HepG2 (cell line): ENCODE results near the gene SCAI. TPM values are rescaled to one million over a fixed set of nuclear protein-coding genes. Genes with fewer than 3 reads are reported as not detected.

ENCODE experiments used
- ATAC-seq: fragments of 200-7000 bp; cut with Tn5 transposase; 3 replicates; pipeline ENCODE4 v1.9.1; 2020; ENCODE audit warnings: mild to moderate bottlenecking, moderate library complexity
- BruUV-seq: library from RNA; stranded (reverse); fragments of 400-500 nt; replicated peaks from 2 replicates; lab custom pipeline; 2021; lab: Mats Ljungman, UMichigan
- CTCF ChIA-PET: fragments of 300-600 bp; formaldehyde crosslinking; extraction: SDS; loops from one replicate; lab custom pipeline; 2021; ENCODE audit warnings: low total read pairs, inconsistent platforms, low intra/inter-chr PET ratio; lab: Yijun Ruan, JAX
- POLR2A ChIA-PET: fragments of 350-600 bp; sonication (Branson Sonifier 250); formaldehyde crosslinking; loops from one replicate; lab custom pipeline; 2020; ENCODE audit warnings: antibody characterized with exemption, inconsistent platforms; lab: Yijun Ruan, JAX
- DNase-seq: peaks from one replicate; pipeline ENCODE4 v3.0.0-alpha.2; 2015; ENCODE audit warnings: low spot score
- FAIRE-seq: peaks from 3 replicates; lab custom pipeline; 2011; peaks lifted over from hg19 to GRCh38; lab: Jason Lieb, UNC
- H2AFZ ChIP-seq: one replicate; pipeline ENCODE4 v1.6.1; 2011; ENCODE audit warnings: low read length, inconsistent platforms
- H3K27ac ChIP-seq: fragments of 300-600 bp; 3 replicates; pipeline ENCODE4 v1.8.0; 2011; ENCODE audit warnings: mixed run types, mild to moderate bottlenecking, mixed read lengths, low read length, inconsistent platforms; ENCODE audit not compliant: insufficient read depth; ENCODE audit errors: extremely low read length
- H3K27me3 ChIP-seq, 2 experiments: fragments of 200-600 bp in 1 of 2; 2 replicates in 1 of 2; 3 replicates in 1 of 2; pipeline versions ENCODE4 v1.6.0 to v1.8.0; 2011; ENCODE audit warnings: low read length in 2 of 2, mild to moderate bottlenecking in 2 of 2, moderate library complexity in 2 of 2, inconsistent platforms in 1 of 2; ENCODE audit not compliant: insufficient read depth in 2 of 2, control insufficient read depth in 1 of 2
- H3K36me3 ChIP-seq, 2 experiments: fragments of 200-600 bp in 1 of 2; replicated peaks in 1 of 2; 2 replicates in 1 of 2; 3 replicates in 1 of 2; pipeline versions ENCODE4 v1.5.1 to v1.8.0; 2011; ENCODE audit warnings: low read length in 2 of 2, inconsistent platforms in 1 of 2; ENCODE audit not compliant: insufficient read depth in 2 of 2, control insufficient read depth in 1 of 2
- H3K4me1 ChIP-seq: 2 replicates; pipeline ENCODE4 v1.5.1; 2012; ENCODE audit warnings: low read length, inconsistent platforms; ENCODE audit not compliant: insufficient read depth
- H3K4me2 ChIP-seq: 2 replicates; pipeline ENCODE4 v1.6.0; 2011; ENCODE audit warnings: low read depth, low read length, inconsistent platforms
- H3K4me3 ChIP-seq, 3 experiments: fragments of 200-600 bp in 1 of 3; sonication (generic), shearing (Covaris generic) in 1 of 3; replicated peaks in 1 of 3; 2 replicates each; pipeline ENCODE4 v1.5.1; 2011 to 2016; ENCODE audit warnings: low read length in 3 of 3, inconsistent platforms in 2 of 3, low read depth in 2 of 3, mild to moderate bottlenecking in 2 of 3, control low read depth in 1 of 3, mixed read lengths in 1 of 3; ENCODE audit not compliant: insufficient read depth in 1 of 3
- H3K79me2 ChIP-seq: one replicate; pipeline ENCODE4 v1.6.1; 2011; ENCODE audit warnings: low read length, inconsistent platforms; ENCODE audit not compliant: insufficient read depth
- H3K9ac ChIP-seq: 2 replicates; pipeline ENCODE4 v1.6.0; 2011; ENCODE audit warnings: mild to moderate bottlenecking, low read depth, low read length, inconsistent platforms; ENCODE audit not compliant: insufficient read depth
- H3K9me3 ChIP-seq: 2 replicates; pipeline ENCODE4 v1.5.1; 2012; ENCODE audit warnings: mild to moderate bottlenecking, low read length
- H4K20me1 ChIP-seq: 2 replicates; pipeline ENCODE4 v1.6.0; 2011; ENCODE audit warnings: inconsistent platforms, mild to moderate bottlenecking, low read length, moderate library complexity; ENCODE audit not compliant: insufficient read depth
- CHD4 ChIP-seq: fragments of 200-600 bp; sonication (generic); IDR thresholded peaks from 2 replicates; pipeline ENCODE4 v1.7.0; 2017; ENCODE audit warnings: mild to moderate bottlenecking, low read length, borderline replicate concordance
- GATA4 ChIP-seq: sonication (generic); IDR thresholded peaks from 2 replicates; pipeline ENCODE4 v1.6.1; 2016; ENCODE audit warnings: antibody characterized with exemption, low read depth, borderline replicate concordance
- HDAC2 ChIP-seq: sonication (generic); formaldehyde crosslinking; IDR thresholded peaks from 2 replicates; pipeline ENCODE4 v1.4.0; 2020; ENCODE audit warnings: missing genetic modification reagents
- MED8 ChIP-seq: sonication (generic); formaldehyde crosslinking; IDR thresholded peaks from 2 replicates; pipeline ENCODE4 v1.8.1; 2023; ENCODE audit warnings: mild to moderate bottlenecking, missing genetic modification reagents; ENCODE audit not compliant: insufficient replicate concordance
- MEIS2 ChIP-seq: sonication (generic); formaldehyde crosslinking; IDR thresholded peaks from 2 replicates; pipeline ENCODE4 v1.9.0; 2021; ENCODE audit warnings: mild to moderate bottlenecking, missing genetic modification reagents
- MIER3 ChIP-seq: IDR thresholded peaks from 2 replicates; pipeline ENCODE4 v1.6.1; 2016; ENCODE audit warnings: missing compliant biosample characterization, borderline replicate concordance
- RBM22 ChIP-seq: fragments of 200-400 bp; formaldehyde crosslinking; optimal IDR thresholded peaks from 2 replicates; pipeline ENCODE3; 2017; ENCODE audit warnings: mild to moderate bottlenecking, low read length, moderate library complexity
- ZFP36L1 ChIP-seq: sonication (generic); formaldehyde crosslinking; IDR thresholded peaks from 2 replicates; pipeline ENCODE4 v1.8.0; 2022; ENCODE audit warnings: mild to moderate bottlenecking, missing genetic modification reagents, moderate library complexity
- ZNF446 ChIP-seq: sonication (generic); formaldehyde crosslinking; IDR thresholded peaks from 2 replicates; pipeline ENCODE4 v1.5.0; 2020; ENCODE audit warnings: mild to moderate bottlenecking, missing genetic modification reagents
- WGBS: methylation state at CpG from one replicate; pipeline ENCODE4 v1.1.6; 2017; ENCODE audit warnings: low lambda C conversion rate; 5-methylcytosine and 5-hydroxymethylcytosine counted together
- in situ Hi-C: cut with HindIII; loops from 2 replicates; pipeline ENCODE4 v1.10.0; 2017; ENCODE audit warnings: low pct_unique_long_range_greater_than_20kb; ENCODE audit not compliant: extremely low pct_ligation_motif_present
- intact Hi-C: fragments of 100-400 bp; cut with micrococcal nuclease; formaldehyde crosslinking; loops from one replicate; pipeline ENCODE4 v1.10.0; 2022; ENCODE audit not compliant: unreplicated experiment
- polyA plus RNA-seq, 8 experiments: library from polyadenylated mRNA; depleted of rRNA in 3 of 8; stranded (reverse) in 7 of 8; unstranded in 1 of 8; fragments of >200 nt; fragmentation: Illumina TruSeq in 4 of 8; extraction: Trizol in 4 of 8; gene quantifications; 2 replicates each; pipeline versions ENCODE4 v1.2.1 to v1.2.3, GENCODE V29; 2011 to 2016; ENCODE audit warnings: low read depth in 4 of 8, missing spikeins in 1 of 8, mixed read lengths in 1 of 8; ENCODE audit not compliant: insufficient read depth in 1 of 8
- total RNA-seq, 5 experiments: library from RNA; depleted of rRNA; stranded (reverse); fragments of >200 nt; fragmentation: Illumina TruSeq; extraction: Trizol; gene quantifications; 2 replicates each; pipeline ENCODE4 v1.2.3, GENCODE V29; 2016; ENCODE audit warnings: low read depth in 1 of 5
- TF ChIP-seq, protein P1 (sequence below): sonication (generic); formaldehyde crosslinking; conservative IDR thresholded peaks from 2 replicates; pipeline ENCODE4 v1.4.0; 2020; ENCODE audit warnings: missing genetic modification reagents

The SCAI gene
- total and polyA plus RNA-seq, 2 of the 13 experiments (the other 11 are each of a cell fraction or from before 2014, with no cell fraction given): 4.4 to 8.4 TPM

DNA sequence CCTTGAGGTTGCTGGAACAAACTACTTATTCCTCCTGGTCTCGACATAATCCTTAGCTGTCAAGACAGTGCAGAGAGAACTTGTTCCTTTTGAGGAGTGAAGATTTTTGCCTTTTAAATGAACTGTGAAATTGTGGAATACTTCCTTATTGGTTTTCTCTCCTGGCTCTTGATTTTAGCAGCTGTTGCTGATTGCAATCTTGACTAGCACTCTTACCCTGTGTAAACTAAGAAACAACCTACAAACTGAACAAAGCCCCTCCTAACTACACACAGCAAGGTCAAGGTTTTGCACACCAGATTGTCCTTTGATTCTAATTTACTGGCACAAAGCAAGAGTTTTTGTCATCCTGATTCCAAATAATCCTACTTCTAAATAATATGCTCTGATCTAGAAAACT, 118.4 kb downstream of the SCAI start:
- ChIA-PET POLR2A (no interaction called here), CTCF (no interaction called here)
- H3K4me1 ChIP-seq: no peaks in the 10 kb centered on the region
- 90% methylated on average over 1 of the region's 1 CpG for WGBS
- H3K27me3 ChIP-seq: no peaks in the 10 kb centered on the region
- no TSS peak for BruUV-seq
- no peak overlapping the region for H3K4me3 ChIP-seq
- in situ Hi-C loops (loop anchor here (10.0 kb wide), 1 partner anchor 60 kb away; no protein-coding TSS in a partner anchor), intact Hi-C loops (no loop called here)
- ATAC-seq (no peak), FAIRE-seq (no peak), DNase-seq (no peak)
- H4K20me1 ChIP-seq: no peaks in the 10 kb centered on the region
- H3K9ac ChIP-seq: no peak overlapping the region
- no peak overlapping the region for H2AFZ ChIP-seq
- H3K79me2 ChIP-seq: no peaks in the 10 kb centered on the region
- H3K4me2 ChIP-seq: no peak overlapping the region
- peaks cover 3 to 15% of the 10 kb centered on the region in 2 experiments; a peak in 3 of 5 replicates for H3K36me3 ChIP-seq
- no peak overlapping the region for H3K27ac ChIP-seq
- TF ChIP-seq ZFP36L1 (no peak), MED8 (CRISPR knock-in tag) (no peak), MEIS2 (no peak), MIER3 (CRISPR knock-in tag) (no peak), HDAC2 (CRISPR knock-in tag) (no peak), RBM22 (no peak), ZNF446 (CRISPR knock-in tag) (no peak), CHD4 (no peak), GATA4 (no peak)
- TF ChIP-seq, protein P1, sequence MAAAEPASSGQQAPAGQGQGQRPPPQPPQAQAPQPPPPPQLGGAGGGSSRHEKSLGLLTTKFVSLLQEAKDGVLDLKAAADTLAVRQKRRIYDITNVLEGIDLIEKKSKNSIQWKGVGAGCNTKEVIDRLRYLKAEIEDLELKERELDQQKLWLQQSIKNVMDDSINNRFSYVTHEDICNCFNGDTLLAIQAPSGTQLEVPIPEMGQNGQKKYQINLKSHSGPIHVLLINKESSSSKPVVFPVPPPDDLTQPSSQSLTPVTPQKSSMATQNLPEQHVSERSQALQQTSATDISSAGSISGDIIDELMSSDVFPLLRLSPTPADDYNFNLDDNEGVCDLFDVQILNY (CRISPR knock-in tag): no peak
- no peaks in the 10 kb centered on the region for H3K9me3 ChIP-seq
